Natural killer cell (primary cell): ENCODE data around the gene DIP2A. TPM values are rescaled to one million over a fixed set of nuclear protein-coding genes. Genes with fewer than 3 reads are reported as not detected.

ENCODE experiments used
- ATAC-seq, 3 donors: fragments of 150-1000 bp in 2 of 3; fragments of 200-7000 bp in 1 of 3; cut with Tn5 transposase; 1 replicate in 1 of 3; 2 replicates in 2 of 3; pipeline ENCODE4 v1.10.0; 2021; ENCODE audit warnings: mild to moderate bottlenecking in 2 of 3, moderate library complexity in 2 of 3
- DNase-seq, 2 donors: peaks; one replicate each; pipeline versions ENCODE4 v3.0.0 to v3.0.0-alpha.2; 2013 to 2021; ENCODE audit warnings: mixed read lengths in 1 of 2
- H3K27ac ChIP-seq: one replicate; pipeline ENCODE4 v1.5.1; 2013; ENCODE audit warnings: mild to moderate bottlenecking, low read length
- H3K27me3 ChIP-seq: one replicate; pipeline ENCODE4 v1.6.1; 2013; ENCODE audit warnings: low read length; ENCODE audit not compliant: control insufficient read depth, insufficient read depth
- H3K36me3 ChIP-seq: one replicate; pipeline ENCODE4 v1.6.1; 2013; ENCODE audit warnings: low read length; ENCODE audit not compliant: control insufficient read depth, insufficient read depth
- H3K4me1 ChIP-seq: one replicate; pipeline ENCODE4 v1.6.1; 2013; ENCODE audit warnings: low read length; ENCODE audit not compliant: control insufficient read depth, insufficient read depth
- H3K4me3 ChIP-seq: one replicate; pipeline ENCODE4 v1.5.1; 2013; ENCODE audit warnings: low read length
- H3K9me3 ChIP-seq: one replicate; pipeline ENCODE4 v1.6.1; 2013; ENCODE audit warnings: low read length; ENCODE audit not compliant: control insufficient read depth, insufficient read depth
- H3K27ac Mint-ChIP-seq, 2 donors: one replicate each; pipeline ENCODE4 v1.8.0; 2022; ENCODE audit warnings: mild to moderate bottlenecking in 2 of 2, mixed read lengths in 2 of 2, moderate library complexity in 1 of 2
- H3K27me3 Mint-ChIP-seq, 2 donors: one replicate each; pipeline ENCODE4 v1.8.0; 2022; ENCODE audit warnings: low read depth in 2 of 2, mixed read lengths in 2 of 2
- H3K36me3 Mint-ChIP-seq: one replicate; pipeline ENCODE4 v1.8.0; 2022; ENCODE audit warnings: mixed read lengths
- H3K4me1 Mint-ChIP-seq, 2 donors: one replicate each; pipeline ENCODE4 v1.8.0; 2022; ENCODE audit warnings: mixed read lengths in 2 of 2
- H3K4me3 Mint-ChIP-seq: one replicate; pipeline ENCODE4 v1.8.0; 2022; ENCODE audit warnings: mild to moderate bottlenecking, moderate library complexity, mixed read lengths
- H3K9me3 Mint-ChIP-seq, 2 donors: one replicate each; pipeline ENCODE4 v1.8.0; 2022; ENCODE audit warnings: mixed read lengths in 2 of 2
- CTCF ChIP-seq: fragments of 200-600 bp; IDR thresholded peaks from one replicate; pipeline ENCODE4 v1.8.0; 2022; ENCODE audit warnings: antibody characterized with exemption
- WGBS: methylation state at CpG from one replicate; pipeline ENCODE4 v1.1.7; 2013; ENCODE audit warnings: missing lambda C conversion rate; ENCODE audit not compliant: insufficient coverage; 5-methylcytosine and 5-hydroxymethylcytosine counted together
- intact Hi-C: fragments of 100-400 bp; cut with micrococcal nuclease; formaldehyde crosslinking; loops from one replicate; pipeline ENCODE4 v1.14.2; 2022
- total RNA-seq, 4 donors: library from RNA; stranded (reverse); fragments of 120-200 nt in 1 of 4; gene quantifications; one replicate each; pipeline versions ENCODE4 v1.2.3 to v1.2.4, GENCODE V29; 2013 to 2022

Gene DIP2A
- total RNA-seq, 3 donors from 2014 or later (not counting 1 experiment from before 2014, with no cell fraction given) = 166 to 308 (median 170) TPM

DNA sequence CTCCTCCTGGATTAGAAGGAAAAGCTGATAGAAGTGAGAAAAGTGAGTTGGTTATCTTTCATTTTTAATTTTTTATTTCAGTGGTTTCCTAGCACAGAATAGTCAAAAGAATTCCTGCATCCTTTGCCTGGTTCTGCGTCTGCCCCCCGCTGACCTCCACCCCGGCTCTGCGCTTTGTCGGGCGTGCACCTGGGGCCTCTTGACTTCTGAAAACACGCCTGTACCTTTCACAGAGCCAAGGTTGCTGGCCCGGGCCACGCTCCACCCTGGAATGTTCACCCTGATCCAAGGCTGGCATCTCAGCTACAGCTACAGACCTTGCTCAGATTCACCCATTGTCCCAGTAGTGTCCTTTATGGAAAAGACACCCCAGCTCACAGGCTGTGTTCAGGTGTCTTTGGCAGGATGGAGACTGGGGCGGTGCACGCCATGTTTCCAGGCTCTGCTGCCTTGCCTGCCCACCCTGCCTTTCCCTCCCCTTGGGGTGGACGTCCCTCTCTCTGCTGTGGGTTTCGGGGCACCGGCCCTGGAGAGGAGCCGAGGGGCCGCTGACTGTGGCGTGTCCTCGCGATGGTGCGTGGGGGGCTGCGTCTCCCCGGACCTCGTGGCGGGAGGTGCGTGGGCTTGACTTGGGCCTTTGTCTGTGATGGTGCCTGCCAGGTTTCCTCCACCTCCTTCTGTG, 40.3 kb upstream of the DIP2A start:
- WGBS = 98% methylated on average over 25 of the region's 25 CpGs
- TF ChIP-seq CTCF = no peak
- intact Hi-C loops = no loop called here
- DNase-seq = no peak
- no peak overlapping the region for H3K4me3 Mint-ChIP-seq
- peaks cover 12% of the 10 kb centered on the region for H3K4me1 ChIP-seq
- peaks cover 22% of the 10 kb centered on the region for H3K36me3 ChIP-seq
- no peak overlapping the region for H3K4me3 ChIP-seq
- no peak overlapping the region for H3K27ac Mint-ChIP-seq
- ATAC-seq = no peak
- no peaks in the 10 kb centered on the region for H3K9me3 Mint-ChIP-seq
- no peaks in the 10 kb centered on the region for H3K4me1 Mint-ChIP-seq
- H3K9me3 ChIP-seq = no peaks in the 10 kb centered on the region
- no peak overlapping the region for H3K27ac ChIP-seq
- H3K36me3 Mint-ChIP-seq = peaks cover 15% of the 10 kb centered on the region
- H3K27me3 ChIP-seq = no peaks in the 10 kb centered on the region
- H3K27me3 Mint-ChIP-seq = no peaks in the 10 kb centered on the region

DNA sequence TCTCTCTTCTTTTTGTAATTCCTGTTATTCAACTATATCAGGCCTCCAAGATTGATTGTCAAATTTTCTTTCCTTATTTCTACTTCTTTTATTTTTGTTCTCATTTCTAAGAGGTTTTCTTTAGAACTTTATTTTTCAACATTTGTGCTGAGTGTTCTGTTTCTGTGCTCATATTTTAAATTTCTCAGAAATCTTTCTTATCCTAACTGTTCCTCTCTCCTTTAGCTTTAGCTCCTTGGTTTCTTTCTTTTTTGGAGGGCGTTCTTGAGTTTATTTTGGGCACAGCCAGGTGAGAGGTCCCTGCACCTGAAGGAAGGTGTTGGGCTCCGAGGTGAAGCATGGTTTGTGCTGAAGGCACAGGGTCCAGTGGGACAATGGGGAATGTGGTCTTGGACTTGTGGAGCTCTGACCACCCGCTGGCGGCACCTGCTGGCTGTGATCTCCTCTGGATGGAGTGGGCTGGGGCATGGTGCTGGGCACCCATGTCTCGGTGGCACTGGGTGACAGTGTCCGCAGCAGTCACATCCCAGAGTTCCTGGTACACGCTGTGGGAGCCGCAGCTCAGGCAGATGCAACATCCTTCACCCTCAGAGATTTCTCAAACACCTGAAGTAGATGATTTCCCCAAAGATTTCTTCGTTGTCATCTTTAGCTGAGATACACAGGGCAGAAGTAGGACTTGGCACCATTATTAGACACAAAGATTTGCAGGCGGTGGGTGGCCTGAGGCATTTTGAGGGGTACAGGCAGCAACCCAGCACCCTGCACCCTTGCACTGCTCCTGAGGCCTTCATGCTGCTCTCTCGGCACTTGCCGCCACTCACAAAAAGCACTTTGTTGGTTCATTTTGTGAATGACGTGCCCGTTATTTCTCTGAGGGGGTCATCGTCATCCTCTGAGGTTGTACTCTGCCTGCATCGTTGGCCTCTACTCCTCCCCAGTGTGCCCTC, 38.2 kb upstream of the DIP2A start:
- 96% methylated on average over 16 of the region's 16 CpGs for WGBS
- Mint-ChIP-seq H3K4me1 (peaks cover 17 to 19% of the 10 kb centered on the region in 2 donors), H3K9me3 (no peaks in the 10 kb centered on the region), H3K27ac (peak overlapping the region; percentile 29 to 34), H3K27me3 (no peaks in the 10 kb centered on the region), H3K4me3 (no peak overlapping the region), H3K36me3 (peaks cover 15% of the 10 kb centered on the region)
- ATAC-seq (no peak), DNase-seq (no peak)
- Histone ChIP-seq H3K27ac (no peak overlapping the region), H3K4me3 (no peak overlapping the region), H3K9me3 (no peaks in the 10 kb centered on the region), H3K36me3 (peaks cover 22% of the 10 kb centered on the region), H3K4me1 (peaks cover 30% of the 10 kb centered on the region), H3K27me3 (no peaks in the 10 kb centered on the region)
- intact Hi-C loops = no loop called here
- no peak for TF ChIP-seq CTCF

DNA sequence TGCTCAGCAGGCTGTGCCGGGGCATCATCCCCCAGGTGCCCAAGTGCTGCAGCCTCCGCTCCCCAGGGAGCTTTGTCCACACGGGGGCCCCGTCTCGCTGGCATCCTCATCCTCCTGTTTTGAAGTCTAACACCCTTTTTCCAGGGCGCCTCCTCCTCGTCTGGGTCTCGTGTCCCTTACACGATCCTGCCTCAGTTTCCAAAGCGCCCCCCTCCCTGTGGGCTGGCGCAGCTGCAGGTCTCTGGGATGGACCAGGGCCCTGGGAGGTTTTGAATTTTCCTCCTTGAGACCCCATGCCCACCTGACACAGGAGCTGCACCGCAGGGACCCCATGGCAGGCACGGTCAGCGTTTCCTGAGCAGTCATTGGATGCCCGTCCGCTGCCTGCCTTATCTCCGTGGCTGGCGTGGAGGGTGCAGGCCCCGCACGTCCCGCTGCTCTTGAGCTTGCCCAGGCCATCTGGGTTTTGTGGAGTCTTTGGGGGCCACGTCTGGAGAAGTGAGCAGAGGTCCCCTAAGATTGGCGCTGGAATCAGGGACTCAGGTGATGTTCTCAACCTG, 37.4 kb upstream of the DIP2A start:
- peaks cover 15% of the 10 kb centered on the region for H3K36me3 Mint-ChIP-seq
- H3K4me3 Mint-ChIP-seq = no peak overlapping the region
- H3K4me1 ChIP-seq = peaks cover 38% of the 10 kb centered on the region
- no peaks in the 10 kb centered on the region for H3K27me3 Mint-ChIP-seq
- H3K9me3 ChIP-seq = no peaks in the 10 kb centered on the region
- no peak for ATAC-seq
- H3K4me1 Mint-ChIP-seq = peaks cover 20 to 22% of the 10 kb centered on the region in 2 donors
- no peak for DNase-seq
- H3K36me3 ChIP-seq = peaks cover 19% of the 10 kb centered on the region
- no peak overlapping the region for H3K27ac ChIP-seq
- no peak overlapping the region for H3K4me3 ChIP-seq
- no peak for TF ChIP-seq CTCF
- peak overlapping the region in 1 of 2 donors; percentile 29 for H3K27ac Mint-ChIP-seq
- WGBS = 94% methylated on average over 23 of the region's 23 CpGs
- no peaks in the 10 kb centered on the region for H3K27me3 ChIP-seq
- intact Hi-C loops = no loop called here
- no peaks in the 10 kb centered on the region for H3K9me3 Mint-ChIP-seq
